GM23338 (cell line): Measurements from ENCODE around the gene PLEKHO1. TPM values are rescaled to one million over a fixed set of nuclear protein-coding genes. Genes with fewer than 3 reads are reported as not detected.

Experiments
- ATAC-seq: fragments of 200-7000 bp; cut with Tn5 transposase; 3 replicates; pipeline ENCODE4 v1.9.1; 2020
- DNase-seq: peaks from one replicate; pipeline ENCODE4 v3.0.0-alpha.2; 2015; ENCODE audit warnings: low spot score
- H2AFZ ChIP-seq: fragments of 200-600 bp; sonication (generic); 2 replicates; pipeline ENCODE4 v1.8.0; 2016; ENCODE audit warnings: antibody characterized with exemption, mild to moderate bottlenecking, moderate library complexity
- H3F3A ChIP-seq: fragments of 200-600 bp; sonication (generic); replicated peaks from 2 replicates; pipeline ENCODE4 v1.8.0; 2017; ENCODE audit warnings: antibody characterized with exemption, mixed run types, low read depth
- H3K27ac ChIP-seq: fragments of 200-600 bp; sonication (generic); 2 replicates; pipeline ENCODE4 v1.6.1; 2016; ENCODE audit warnings: low read depth
- H3K27me3 ChIP-seq: fragments of 200-600 bp; sonication (generic); 2 replicates; pipeline ENCODE4 v1.8.0; 2016; ENCODE audit warnings: mild to moderate bottlenecking, mixed run types, moderate library complexity; ENCODE audit not compliant: insufficient read depth
- H3K36me3 ChIP-seq: fragments of 200-600 bp; sonication (generic); 2 replicates; pipeline ENCODE4 v1.8.0; 2016; ENCODE audit warnings: mild to moderate bottlenecking; ENCODE audit not compliant: insufficient read depth
- H3K4me1 ChIP-seq: fragments of 200-600 bp; sonication (generic); 2 replicates; pipeline ENCODE4 v1.8.0; 2016; ENCODE audit warnings: mild to moderate bottlenecking, moderate library complexity; ENCODE audit not compliant: insufficient read depth
- H3K4me2 ChIP-seq: fragments of 200-600 bp; sonication (generic); 2 replicates; pipeline ENCODE4 v1.7.1; 2017; ENCODE audit warnings: mixed run types
- H3K4me3 ChIP-seq: fragments of 200-600 bp; sonication (generic); 2 replicates; pipeline ENCODE4 v1.6.1; 2016; ENCODE audit warnings: mixed run types
- H3K79me2 ChIP-seq: fragments of 200-600 bp; sonication (generic); replicated peaks from 2 replicates; pipeline ENCODE4 v1.8.0; 2017; ENCODE audit warnings: mild to moderate bottlenecking; ENCODE audit not compliant: insufficient read depth
- H3K9me2 ChIP-seq: fragments of 200-600 bp; sonication (generic); 2 replicates; pipeline ENCODE4 v1.8.0; 2017; ENCODE audit not compliant: insufficient read depth
- H4K20me1 ChIP-seq: fragments of 200-600 bp; sonication (generic); replicated peaks from 2 replicates; pipeline ENCODE4 v1.8.0; 2017; ENCODE audit warnings: mild to moderate bottlenecking; ENCODE audit not compliant: insufficient read depth
- H3K27ac Mint-ChIP-seq: 2 replicates; pipeline ENCODE4 v1.8.0; 2020; ENCODE audit warnings: inconsistent platforms, mild to moderate bottlenecking, moderate library complexity, mixed read lengths
- H3K27me3 Mint-ChIP-seq: 3 replicates; pipeline ENCODE4 v1.8.0; 2022; ENCODE audit warnings: low read depth, mild to moderate bottlenecking, moderate library complexity, mixed read lengths, inconsistent platforms; ENCODE audit not compliant: insufficient read depth, poor library complexity
- H3K36me3 Mint-ChIP-seq: 3 replicates; pipeline ENCODE4 v1.8.0; 2021; ENCODE audit warnings: low read depth, mild to moderate bottlenecking, inconsistent platforms, moderate library complexity, mixed read lengths
- H3K4me1 Mint-ChIP-seq: 3 replicates; pipeline ENCODE4 v1.8.0; 2020; ENCODE audit warnings: mild to moderate bottlenecking, inconsistent platforms, mixed read lengths
- H3K4me3 Mint-ChIP-seq: 3 replicates; pipeline ENCODE4 v1.8.0; 2021; ENCODE audit warnings: moderate library complexity, mild to moderate bottlenecking, inconsistent platforms, mixed read lengths
- H3K9me3 Mint-ChIP-seq: 3 replicates; pipeline ENCODE4 v1.8.0; 2020; ENCODE audit warnings: moderate library complexity, mild to moderate bottlenecking, inconsistent platforms, mixed read lengths
- CREB1 ChIP-seq: fragments of 250-450 bp; sonication (Bioruptor Pico); IDR thresholded peaks from 2 replicates; pipeline ENCODE4 v1.5.0; 2020; ENCODE audit warnings: low read depth, mild to moderate bottlenecking, moderate library complexity
- CTCF ChIP-seq, 2 experiments: fragments of 200-600 bp in 1 of 2; sonication (generic) in 1 of 2; conservative IDR thresholded peaks; 2 replicates each; pipeline versions ENCODE4 v1.5.1 to v1.6.1; 2016 to 2017; ENCODE audit warnings: antibody characterized with exemption in 2 of 2, low read depth in 2 of 2, mild to moderate bottlenecking in 2 of 2, moderate library complexity in 1 of 2
- ETS1 ChIP-seq: IDR thresholded peaks from 2 replicates; pipeline ENCODE4 v1.6.1; 2016; ENCODE audit warnings: antibody characterized with exemption
- EZH2phosphoT487 ChIP-seq: fragments of 200-600 bp; sonication (generic); IDR thresholded peaks from one replicate; pipeline ENCODE4 v1.8.1; 2018; ENCODE audit warnings: antibody characterized with exemption; ENCODE audit not compliant: unreplicated experiment
- NANOG ChIP-seq: IDR thresholded peaks from 2 replicates; pipeline ENCODE4 v1.6.1; 2016; ENCODE audit warnings: antibody characterized with exemption, borderline replicate concordance
- POLR2AphosphoS5 ChIP-seq: IDR thresholded peaks from 2 replicates; pipeline ENCODE4 v1.6.1; 2016; ENCODE audit warnings: antibody characterized with exemption, low read depth
- REST ChIP-seq: IDR thresholded peaks from one replicate; pipeline ENCODE4 v1.6.1; 2018; ENCODE audit warnings: antibody characterized with exemption; ENCODE audit not compliant: unreplicated experiment
- STAT1 ChIP-seq: IDR thresholded peaks from one replicate; pipeline ENCODE4 v1.6.1; 2016; ENCODE audit warnings: antibody characterized with exemption; ENCODE audit not compliant: unreplicated experiment
- ZNF114 ChIP-seq: fragments of 250-450 bp; sonication (Bioruptor Pico); IDR thresholded peaks from 2 replicates; pipeline ENCODE4 v1.5.0; 2020; ENCODE audit warnings: mild to moderate bottlenecking, moderate library complexity
- ZNF331 ChIP-seq: fragments of 250-450 bp; sonication (Bioruptor Pico); IDR thresholded peaks from 2 replicates; pipeline ENCODE4 v1.5.0; 2020; ENCODE audit warnings: low read depth, mild to moderate bottlenecking, moderate library complexity
- ZNF462 ChIP-seq: fragments of 250-450 bp; sonication (Bioruptor Pico); IDR thresholded peaks from 2 replicates; pipeline ENCODE4 v1.5.0; 2020; ENCODE audit warnings: mild to moderate bottlenecking, moderate library complexity
- polyA plus RNA-seq: library from polyadenylated mRNA; unstranded; fragments of >200 nt; fragmentation: Nextera tagmentation; extraction: Ambion mirVana; gene quantifications from 2 replicates; pipeline ENCODE4 v1.2.1, GENCODE V29; 2016
- total RNA-seq: library from RNA; depleted of rRNA; stranded (reverse); fragments of >200 nt; shearing (Covaris generic); gene quantifications from 2 replicates; pipeline ENCODE4 v1.2.3, GENCODE V29; 2014

PLEKHO1 gene
- total and polyA plus RNA-seq, 2 experiments from 2014 or later = 34.3 to 36.7 TPM

- H3K36me3 Mint-ChIP-seq = peaks cover 21% of the 10 kb centered on the region
- H3K9me3 Mint-ChIP-seq = peaks cover 19% of the 10 kb centered on the region
- Histone ChIP-seq H4K20me1 (no peaks in the 10 kb centered on the region), H3K27me3 (no peaks in the 10 kb centered on the region), H3K36me3 (no peaks in the 10 kb centered on the region; the same call in 1 of the 2 replicates), H3K9me2 (no peaks in the 10 kb centered on the region), H3F3A (no peaks in the 10 kb centered on the region), H3K27ac (no peak overlapping the region), H2AFZ (no peak overlapping the region), H3K4me3 (no peak overlapping the region), H3K4me2 (no peak overlapping the region), H3K4me1 (no peaks in the 10 kb centered on the region), H3K79me2 (no peaks in the 10 kb centered on the region)
- H3K27ac Mint-ChIP-seq = no peak overlapping the region
- peaks cover 3% of the 10 kb centered on the region for H3K27me3 Mint-ChIP-seq
- no peak for TF ChIP-seq STAT1
- TF ChIP-seq CREB1 (CRISPR knock-in tag) = no peak
- TF ChIP-seq REST = no peak
- no peak for TF ChIP-seq ZNF462 (CRISPR knock-in tag)
- TF ChIP-seq NANOG = no peak
- no peak for TF ChIP-seq POLR2AphosphoS5
- no peak for TF ChIP-seq ZNF331 (CRISPR knock-in tag)
- TF ChIP-seq ZNF114 (CRISPR knock-in tag) = no peak
- no peak for TF ChIP-seq EZH2phosphoT487
- no peak for TF ChIP-seq ETS1
- no peak for TF ChIP-seq CTCF (conservative IDR thresholded peaks at IDR 0.05; ENCODE audit: low read depth in 2 of 2)
- ATAC-seq = no peak
- H3K4me3 Mint-ChIP-seq = no peak overlapping the region
- no peak for DNase-seq
- no peaks in the 10 kb centered on the region for H3K4me1 Mint-ChIP-seq
Measured at GRCh38 chr1:150118716-150119115, 31.0 kb upstream of the PLEKHO1 start.
